Measurements from ENCODE around the gene CNTNAP2.

DNA sequence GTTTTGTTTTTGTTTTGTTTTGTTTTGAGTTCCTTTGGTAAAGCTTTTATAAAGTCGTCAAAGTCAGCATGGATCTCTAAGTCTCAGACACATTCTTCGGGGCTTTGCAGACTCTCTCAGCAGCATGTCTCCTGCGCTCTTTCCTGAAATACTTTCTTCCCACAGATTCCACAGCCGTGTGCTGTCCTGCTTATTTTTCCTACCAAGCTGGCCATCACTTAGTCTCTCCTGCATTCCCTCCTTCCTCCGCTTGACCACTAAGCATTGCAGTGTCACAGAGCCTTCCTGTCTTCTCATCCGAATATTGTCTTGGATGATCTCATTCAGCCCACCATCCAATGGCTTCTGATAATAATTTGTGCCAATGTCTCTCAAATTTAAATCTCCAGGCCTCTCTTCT, 2039.6 kb downstream of the CNTNAP2 start:
- no peak for TF ChIP-seq ZBTB8A (CRISPR knock-in tag; IDR thresholded peaks at IDR 0.05; ENCODE audit: borderline replicate concordance, low read depth)
- no peak for TF ChIP-seq ZNF619 (CRISPR knock-in tag; IDR thresholded peaks at IDR 0.05)
- no peak for TF ChIP-seq ZNF569 (CRISPR knock-in tag; IDR thresholded peaks at IDR 0.05; ENCODE audit: borderline replicate concordance)
- no peak for TF ChIP-seq KLF13 (CRISPR knock-in tag; IDR thresholded peaks at IDR 0.05)
- TF ChIP-seq, protein P1, sequence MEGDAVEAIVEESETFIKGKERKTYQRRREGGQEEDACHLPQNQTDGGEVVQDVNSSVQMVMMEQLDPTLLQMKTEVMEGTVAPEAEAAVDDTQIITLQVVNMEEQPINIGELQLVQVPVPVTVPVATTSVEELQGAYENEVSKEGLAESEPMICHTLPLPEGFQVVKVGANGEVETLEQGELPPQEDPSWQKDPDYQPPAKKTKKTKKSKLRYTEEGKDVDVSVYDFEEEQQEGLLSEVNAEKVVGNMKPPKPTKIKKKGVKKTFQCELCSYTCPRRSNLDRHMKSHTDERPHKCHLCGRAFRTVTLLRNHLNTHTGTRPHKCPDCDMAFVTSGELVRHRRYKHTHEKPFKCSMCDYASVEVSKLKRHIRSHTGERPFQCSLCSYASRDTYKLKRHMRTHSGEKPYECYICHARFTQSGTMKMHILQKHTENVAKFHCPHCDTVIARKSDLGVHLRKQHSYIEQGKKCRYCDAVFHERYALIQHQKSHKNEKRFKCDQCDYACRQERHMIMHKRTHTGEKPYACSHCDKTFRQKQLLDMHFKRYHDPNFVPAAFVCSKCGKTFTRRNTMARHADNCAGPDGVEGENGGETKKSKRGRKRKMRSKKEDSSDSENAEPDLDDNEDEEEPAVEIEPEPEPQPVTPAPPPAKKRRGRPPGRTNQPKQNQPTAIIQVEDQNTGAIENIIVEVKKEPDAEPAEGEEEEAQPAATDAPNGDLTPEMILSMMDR (CRISPR knock-in tag; IDR thresholded peaks at IDR 0.05) = no peak
- TF ChIP-seq, protein P2, sequence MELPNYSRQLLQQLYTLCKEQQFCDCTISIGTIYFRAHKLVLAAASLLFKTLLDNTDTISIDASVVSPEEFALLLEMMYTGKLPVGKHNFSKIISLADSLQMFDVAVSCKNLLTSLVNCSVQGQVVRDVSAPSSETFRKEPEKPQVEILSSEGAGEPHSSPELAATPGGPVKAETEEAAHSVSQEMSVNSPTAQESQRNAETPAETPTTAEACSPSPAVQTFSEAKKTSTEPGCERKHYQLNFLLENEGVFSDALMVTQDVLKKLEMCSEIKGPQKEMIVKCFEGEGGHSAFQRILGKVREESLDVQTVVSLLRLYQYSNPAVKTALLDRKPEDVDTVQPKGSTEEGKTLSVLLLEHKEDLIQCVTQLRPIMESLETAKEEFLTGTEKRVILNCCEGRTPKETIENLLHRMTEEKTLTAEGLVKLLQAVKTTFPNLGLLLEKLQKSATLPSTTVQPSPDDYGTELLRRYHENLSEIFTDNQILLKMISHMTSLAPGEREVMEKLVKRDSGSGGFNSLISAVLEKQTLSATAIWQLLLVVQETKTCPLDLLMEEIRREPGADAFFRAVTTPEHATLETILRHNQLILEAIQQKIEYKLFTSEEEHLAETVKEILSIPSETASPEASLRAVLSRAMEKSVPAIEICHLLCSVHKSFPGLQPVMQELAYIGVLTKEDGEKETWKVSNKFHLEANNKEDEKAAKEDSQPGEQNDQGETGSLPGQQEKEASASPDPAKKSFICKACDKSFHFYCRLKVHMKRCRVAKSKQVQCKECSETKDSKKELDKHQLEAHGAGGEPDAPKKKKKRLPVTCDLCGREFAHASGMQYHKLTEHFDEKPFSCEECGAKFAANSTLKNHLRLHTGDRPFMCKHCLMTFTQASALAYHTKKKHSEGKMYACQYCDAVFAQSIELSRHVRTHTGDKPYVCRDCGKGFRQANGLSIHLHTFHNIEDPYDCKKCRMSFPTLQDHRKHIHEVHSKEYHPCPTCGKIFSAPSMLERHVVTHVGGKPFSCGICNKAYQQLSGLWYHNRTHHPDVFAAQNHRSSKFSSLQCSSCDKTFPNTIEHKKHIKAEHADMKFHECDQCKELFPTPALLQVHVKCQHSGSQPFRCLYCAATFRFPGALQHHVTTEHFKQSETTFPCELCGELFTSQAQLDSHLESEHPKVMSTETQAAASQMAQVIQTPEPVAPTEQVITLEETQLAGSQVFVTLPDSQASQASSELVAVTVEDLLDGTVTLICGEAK (IDR thresholded peaks at IDR 0.05) = no peak
- TF ChIP-seq, protein P2 (CRISPR knock-in tag; IDR thresholded peaks at IDR 0.05) = no peak
- TF ChIP-seq ZNF776 (CRISPR knock-in tag; IDR thresholded peaks at IDR 0.05) = no peak
- TF ChIP-seq USF2 (IDR thresholded peaks at IDR 0.05; ENCODE audit: low read depth, low read length) = no peak
- no peak for TF ChIP-seq USF2 (CRISPR knock-in tag; IDR thresholded peaks at IDR 0.05; ENCODE audit: borderline replicate concordance)
- TF ChIP-seq KLF9 (CRISPR knock-in tag; IDR thresholded peaks at IDR 0.05; ENCODE audit: low read depth) = no peak
- TF ChIP-seq, protein P3, sequence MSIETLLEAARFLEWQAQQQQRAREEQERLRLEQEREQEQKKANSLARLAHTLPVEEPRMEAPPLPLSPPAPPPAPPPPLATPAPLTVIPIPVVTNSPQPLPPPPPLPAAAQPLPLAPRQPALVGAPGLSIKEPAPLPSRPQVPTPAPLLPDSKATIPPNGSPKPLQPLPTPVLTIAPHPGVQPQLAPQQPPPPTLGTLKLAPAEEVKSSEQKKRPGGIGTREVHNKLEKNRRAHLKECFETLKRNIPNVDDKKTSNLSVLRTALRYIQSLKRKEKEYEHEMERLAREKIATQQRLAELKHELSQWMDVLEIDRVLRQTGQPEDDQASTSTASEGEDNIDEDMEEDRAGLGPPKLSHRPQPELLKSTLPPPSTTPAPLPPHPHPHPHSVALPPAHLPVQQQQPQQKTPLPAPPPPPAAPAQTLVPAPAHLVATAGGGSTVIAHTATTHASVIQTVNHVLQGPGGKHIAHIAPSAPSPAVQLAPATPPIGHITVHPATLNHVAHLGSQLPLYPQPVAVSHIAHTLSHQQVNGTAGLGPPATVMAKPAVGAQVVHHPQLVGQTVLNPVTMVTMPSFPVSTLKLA (IDR thresholded peaks at IDR 0.05) = no peak
- TF ChIP-seq MTF2 (CRISPR knock-in tag; IDR thresholded peaks at IDR 0.05; ENCODE audit: borderline replicate concordance) = no peak
- TF ChIP-seq, protein P4, sequence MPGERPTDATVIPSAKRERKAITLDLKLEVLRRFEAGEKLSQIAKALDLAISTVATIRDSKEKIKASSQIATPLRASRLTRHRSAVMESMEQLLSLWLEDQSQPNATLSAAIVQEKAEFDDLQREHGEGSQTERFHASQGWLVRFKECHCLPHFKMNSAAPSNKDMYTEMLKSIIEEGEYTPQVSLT (CRISPR knock-in tag; IDR thresholded peaks at IDR 0.05; ENCODE audit: borderline replicate concordance, low read depth) = no peak
- TF ChIP-seq, protein P5, sequence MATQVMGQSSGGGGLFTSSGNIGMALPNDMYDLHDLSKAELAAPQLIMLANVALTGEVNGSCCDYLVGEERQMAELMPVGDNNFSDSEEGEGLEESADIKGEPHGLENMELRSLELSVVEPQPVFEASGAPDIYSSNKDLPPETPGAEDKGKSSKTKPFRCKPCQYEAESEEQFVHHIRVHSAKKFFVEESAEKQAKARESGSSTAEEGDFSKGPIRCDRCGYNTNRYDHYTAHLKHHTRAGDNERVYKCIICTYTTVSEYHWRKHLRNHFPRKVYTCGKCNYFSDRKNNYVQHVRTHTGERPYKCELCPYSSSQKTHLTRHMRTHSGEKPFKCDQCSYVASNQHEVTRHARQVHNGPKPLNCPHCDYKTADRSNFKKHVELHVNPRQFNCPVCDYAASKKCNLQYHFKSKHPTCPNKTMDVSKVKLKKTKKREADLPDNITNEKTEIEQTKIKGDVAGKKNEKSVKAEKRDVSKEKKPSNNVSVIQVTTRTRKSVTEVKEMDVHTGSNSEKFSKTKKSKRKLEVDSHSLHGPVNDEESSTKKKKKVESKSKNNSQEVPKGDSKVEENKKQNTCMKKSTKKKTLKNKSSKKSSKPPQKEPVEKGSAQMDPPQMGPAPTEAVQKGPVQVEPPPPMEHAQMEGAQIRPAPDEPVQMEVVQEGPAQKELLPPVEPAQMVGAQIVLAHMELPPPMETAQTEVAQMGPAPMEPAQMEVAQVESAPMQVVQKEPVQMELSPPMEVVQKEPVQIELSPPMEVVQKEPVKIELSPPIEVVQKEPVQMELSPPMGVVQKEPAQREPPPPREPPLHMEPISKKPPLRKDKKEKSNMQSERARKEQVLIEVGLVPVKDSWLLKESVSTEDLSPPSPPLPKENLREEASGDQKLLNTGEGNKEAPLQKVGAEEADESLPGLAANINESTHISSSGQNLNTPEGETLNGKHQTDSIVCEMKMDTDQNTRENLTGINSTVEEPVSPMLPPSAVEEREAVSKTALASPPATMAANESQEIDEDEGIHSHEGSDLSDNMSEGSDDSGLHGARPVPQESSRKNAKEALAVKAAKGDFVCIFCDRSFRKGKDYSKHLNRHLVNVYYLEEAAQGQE (IDR thresholded peaks at IDR 0.05; ENCODE audit: borderline replicate concordance in 1 of 2, low read depth in 1 of 2, low read length in 2 of 2) = no peak
- no peak for TF ChIP-seq TBP (CRISPR knock-in tag; IDR thresholded peaks at IDR 0.05)
